Natural killer cell (primary cell): ENCODE measurements around the gene TLCD1. TPM values are rescaled to one million over a fixed set of nuclear protein-coding genes. Genes with fewer than 3 reads are reported as not detected.
A peak's percentile ranks its signal among the peaks of the same experiment; 100 is the strongest.

ENCODE experiments used
- ATAC-seq, 3 donors: fragments of 150-1000 bp in 2 of 3; fragments of 200-7000 bp in 1 of 3; cut with Tn5 transposase; 1 replicate in 1 of 3; 2 replicates in 2 of 3; pipeline ENCODE4 v1.10.0; 2021; ENCODE audit warnings: mild to moderate bottlenecking in 2 of 3, moderate library complexity in 2 of 3
- DNase-seq, 2 donors: peaks; one replicate each; pipeline versions ENCODE4 v3.0.0 to v3.0.0-alpha.2; 2013 to 2021; ENCODE audit warnings: mixed read lengths in 1 of 2
- H3K27ac ChIP-seq: one replicate; pipeline ENCODE4 v1.5.1; 2013; ENCODE audit warnings: mild to moderate bottlenecking, low read length
- H3K27me3 ChIP-seq: one replicate; pipeline ENCODE4 v1.6.1; 2013; ENCODE audit warnings: low read length; ENCODE audit not compliant: control insufficient read depth, insufficient read depth
- H3K36me3 ChIP-seq: one replicate; pipeline ENCODE4 v1.6.1; 2013; ENCODE audit warnings: low read length; ENCODE audit not compliant: control insufficient read depth, insufficient read depth
- H3K4me1 ChIP-seq: one replicate; pipeline ENCODE4 v1.6.1; 2013; ENCODE audit warnings: low read length; ENCODE audit not compliant: control insufficient read depth, insufficient read depth
- H3K4me3 ChIP-seq: one replicate; pipeline ENCODE4 v1.5.1; 2013; ENCODE audit warnings: low read length
- H3K9me3 ChIP-seq: one replicate; pipeline ENCODE4 v1.6.1; 2013; ENCODE audit warnings: low read length; ENCODE audit not compliant: control insufficient read depth, insufficient read depth
- H3K27ac Mint-ChIP-seq, 2 donors: one replicate each; pipeline ENCODE4 v1.8.0; 2022; ENCODE audit warnings: mild to moderate bottlenecking in 2 of 2, mixed read lengths in 2 of 2, moderate library complexity in 1 of 2
- H3K27me3 Mint-ChIP-seq, 2 donors: one replicate each; pipeline ENCODE4 v1.8.0; 2022; ENCODE audit warnings: low read depth in 2 of 2, mixed read lengths in 2 of 2
- H3K36me3 Mint-ChIP-seq: one replicate; pipeline ENCODE4 v1.8.0; 2022; ENCODE audit warnings: mixed read lengths
- H3K4me1 Mint-ChIP-seq, 2 donors: one replicate each; pipeline ENCODE4 v1.8.0; 2022; ENCODE audit warnings: mixed read lengths in 2 of 2
- H3K4me3 Mint-ChIP-seq: one replicate; pipeline ENCODE4 v1.8.0; 2022; ENCODE audit warnings: mild to moderate bottlenecking, moderate library complexity, mixed read lengths
- H3K9me3 Mint-ChIP-seq, 2 donors: one replicate each; pipeline ENCODE4 v1.8.0; 2022; ENCODE audit warnings: mixed read lengths in 2 of 2
- WGBS: methylation state at CpG from one replicate; pipeline ENCODE4 v1.1.7; 2013; ENCODE audit warnings: missing lambda C conversion rate; ENCODE audit not compliant: insufficient coverage; 5-methylcytosine and 5-hydroxymethylcytosine counted together
- intact Hi-C: fragments of 100-400 bp; cut with micrococcal nuclease; formaldehyde crosslinking; loops from one replicate; pipeline ENCODE4 v1.14.2; 2022
- total RNA-seq, 4 donors: library from RNA; stranded (reverse); fragments of 120-200 nt in 1 of 4; gene quantifications; one replicate each; pipeline versions ENCODE4 v1.2.3 to v1.2.4, GENCODE V29; 2013 to 2022
- TF ChIP-seq, protein P1 (sequence below): fragments of 200-600 bp; IDR thresholded peaks from one replicate; pipeline ENCODE4 v1.8.0; 2022; ENCODE audit warnings: antibody characterized with exemption

TLCD1 gene
- total RNA-seq, 3 donors from 2014 or later (not counting 1 experiment from before 2014, with no cell fraction given): 1.0 TPM; not detected in 2

DNA sequence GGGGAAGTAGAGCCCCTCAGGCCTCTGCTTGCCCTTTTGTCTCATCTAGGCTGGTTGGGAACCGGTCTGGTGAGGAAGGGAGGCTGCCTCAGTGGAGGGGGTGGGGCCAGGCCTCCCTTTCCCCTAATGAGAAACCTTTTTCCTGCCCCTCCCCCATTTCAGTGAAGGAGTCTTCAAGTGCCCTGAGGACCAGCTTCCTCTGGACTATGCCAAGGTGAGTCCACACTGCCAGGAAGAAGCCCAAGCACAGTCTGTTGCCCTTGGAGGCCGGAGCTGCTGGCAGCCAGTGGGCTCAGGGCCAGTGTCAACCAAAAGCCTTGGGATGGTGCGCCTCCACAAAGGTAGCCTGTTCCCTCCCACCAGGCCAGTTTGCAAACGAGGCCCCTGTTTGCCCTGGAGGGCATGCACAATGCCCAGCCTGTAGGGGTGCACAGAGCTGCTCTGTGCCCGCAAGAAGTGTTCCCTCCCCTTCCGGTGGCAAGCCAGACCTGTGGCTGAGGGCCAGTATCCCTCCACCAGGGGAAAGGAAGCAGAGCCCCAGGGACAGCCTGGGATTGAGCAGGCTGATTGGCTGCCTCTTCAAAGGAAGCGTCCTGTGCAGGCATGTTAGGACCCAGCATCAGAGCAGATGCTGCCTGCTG is 21.1 kb upstream of the TLCD1 start:
- no peak for ATAC-seq
- Histone ChIP-seq H3K27me3 (no peaks in the 10 kb centered on the region), H3K36me3 (peaks cover 15% of the 10 kb centered on the region), H3K27ac (no peak overlapping the region), H3K9me3 (no peaks in the 10 kb centered on the region), H3K4me3 (no peak overlapping the region), H3K4me1 (peaks cover 50% of the 10 kb centered on the region)
- no peak overlapping the region for H3K4me3 Mint-ChIP-seq
- H3K36me3 Mint-ChIP-seq: no peaks in the 10 kb centered on the region
- H3K4me1 Mint-ChIP-seq: peaks cover 5 to 28% of the 10 kb centered on the region in 2 donors
- TF ChIP-seq, protein P1, sequence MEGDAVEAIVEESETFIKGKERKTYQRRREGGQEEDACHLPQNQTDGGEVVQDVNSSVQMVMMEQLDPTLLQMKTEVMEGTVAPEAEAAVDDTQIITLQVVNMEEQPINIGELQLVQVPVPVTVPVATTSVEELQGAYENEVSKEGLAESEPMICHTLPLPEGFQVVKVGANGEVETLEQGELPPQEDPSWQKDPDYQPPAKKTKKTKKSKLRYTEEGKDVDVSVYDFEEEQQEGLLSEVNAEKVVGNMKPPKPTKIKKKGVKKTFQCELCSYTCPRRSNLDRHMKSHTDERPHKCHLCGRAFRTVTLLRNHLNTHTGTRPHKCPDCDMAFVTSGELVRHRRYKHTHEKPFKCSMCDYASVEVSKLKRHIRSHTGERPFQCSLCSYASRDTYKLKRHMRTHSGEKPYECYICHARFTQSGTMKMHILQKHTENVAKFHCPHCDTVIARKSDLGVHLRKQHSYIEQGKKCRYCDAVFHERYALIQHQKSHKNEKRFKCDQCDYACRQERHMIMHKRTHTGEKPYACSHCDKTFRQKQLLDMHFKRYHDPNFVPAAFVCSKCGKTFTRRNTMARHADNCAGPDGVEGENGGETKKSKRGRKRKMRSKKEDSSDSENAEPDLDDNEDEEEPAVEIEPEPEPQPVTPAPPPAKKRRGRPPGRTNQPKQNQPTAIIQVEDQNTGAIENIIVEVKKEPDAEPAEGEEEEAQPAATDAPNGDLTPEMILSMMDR: no peak
- DNase-seq: no peak
- 83% methylated on average over 7 of the region's 7 CpGs for WGBS
- H3K27ac Mint-ChIP-seq: peak overlapping the region in 1 of 2 donors; percentile 4
- H3K9me3 Mint-ChIP-seq: no peaks in the 10 kb centered on the region
- H3K27me3 Mint-ChIP-seq: no peaks in the 10 kb centered on the region
- intact Hi-C loops: no loop called here

DNA sequence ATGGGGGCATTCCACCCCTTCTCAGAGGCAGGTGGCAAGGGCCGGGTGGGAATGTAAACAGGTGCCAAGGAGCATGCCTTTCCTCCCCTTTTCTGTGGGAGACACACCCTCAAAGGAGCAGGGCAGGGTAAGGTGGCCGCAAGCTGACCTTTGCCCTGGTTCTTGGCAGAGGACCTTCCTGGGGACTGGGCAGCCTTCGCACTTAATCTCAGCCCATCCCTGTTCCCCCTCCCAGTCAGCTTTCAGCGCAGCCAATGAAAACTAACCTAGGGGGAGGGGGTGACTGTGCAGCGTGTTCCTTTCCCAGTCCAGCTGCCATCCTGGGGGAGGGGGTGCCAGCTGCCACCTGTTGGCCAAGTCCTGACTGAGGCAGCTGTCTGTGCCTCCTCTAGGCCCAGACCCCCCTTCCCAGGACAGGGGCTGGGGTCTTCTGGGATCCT is 20.6 kb upstream of the TLCD1 start:
- H3K27ac Mint-ChIP-seq: peak overlapping the region in 1 of 2 donors; percentile 83
- ATAC-seq: no peak

DNA sequence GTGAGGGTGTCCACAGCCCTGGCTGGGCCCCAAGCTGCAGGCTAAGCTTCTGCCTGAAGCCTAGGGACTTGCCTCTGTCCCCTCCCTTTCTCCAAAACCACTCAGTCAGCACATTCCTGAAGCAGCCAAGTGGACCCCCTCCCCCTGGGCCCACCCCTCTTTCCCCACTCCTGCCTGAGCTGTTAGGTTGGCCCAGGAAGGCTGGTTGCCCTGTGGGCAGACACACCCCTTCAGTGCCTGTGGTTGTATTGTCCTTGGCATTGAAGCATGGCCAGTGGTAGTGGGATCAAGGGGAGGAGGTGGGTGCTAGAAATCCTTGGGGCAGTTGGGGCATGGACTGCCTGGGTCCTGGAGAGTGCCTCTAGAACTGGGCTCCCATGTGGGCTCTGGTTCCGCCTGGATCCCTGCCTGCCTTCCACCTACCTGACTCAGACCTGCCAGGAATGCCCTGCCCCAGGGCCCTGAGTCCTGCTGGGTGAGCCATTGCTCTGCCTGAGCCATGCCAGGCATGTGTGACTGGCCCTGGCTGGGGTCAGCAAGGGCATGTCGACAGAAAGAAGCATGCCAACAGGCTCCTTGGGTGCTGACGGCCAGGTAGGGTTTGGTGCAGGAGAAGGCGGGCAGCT is 19.9 kb upstream of the TLCD1 start:
- Mint-ChIP-seq H3K27ac (peak overlapping the region in 1 of 2 donors; percentile 83), H3K4me3 (peak overlapping the region; percentile 21), H3K27me3 (no peaks in the 10 kb centered on the region), H3K36me3 (no peaks in the 10 kb centered on the region), H3K9me3 (no peaks in the 10 kb centered on the region), H3K4me1 (peaks cover 5 to 28% of the 10 kb centered on the region in 2 donors)
- ATAC-seq: no peak
- DNase-seq: no peak
- H3K9me3 ChIP-seq: no peaks in the 10 kb centered on the region
- intact Hi-C loops: no loop called here
- H3K4me3 ChIP-seq: no peak overlapping the region
- H3K27ac ChIP-seq: peak overlapping the region; percentile 15
- TF ChIP-seq, protein P1: no peak
- H3K36me3 ChIP-seq: peaks cover 15% of the 10 kb centered on the region
- peaks cover 63% of the 10 kb centered on the region for H3K4me1 ChIP-seq
- no peaks in the 10 kb centered on the region for H3K27me3 ChIP-seq
- 89% methylated on average over 4 of the region's 4 CpGs for WGBS

More for the DNA sequence above, 20.6 kb upstream of the TLCD1 start:
- TF ChIP-seq, protein P1: no peak
- H3K27me3 ChIP-seq: no peaks in the 10 kb centered on the region
- intact Hi-C loops: no loop called here
- peaks cover 56% of the 10 kb centered on the region for H3K4me1 ChIP-seq
- 87% methylated on average over 5 of the region's 5 CpGs for WGBS
- H3K27me3 Mint-ChIP-seq: no peaks in the 10 kb centered on the region
- no peak overlapping the region for H3K4me3 ChIP-seq
- H3K9me3 Mint-ChIP-seq: no peaks in the 10 kb centered on the region
- peaks cover 15% of the 10 kb centered on the region for H3K36me3 ChIP-seq
- no peak overlapping the region for H3K27ac ChIP-seq
- peaks cover 5 to 28% of the 10 kb centered on the region in 2 donors for H3K4me1 Mint-ChIP-seq
- H3K36me3 Mint-ChIP-seq: no peaks in the 10 kb centered on the region
- no peak overlapping the region for H3K4me3 Mint-ChIP-seq
- no peaks in the 10 kb centered on the region for H3K9me3 ChIP-seq
- no peak for DNase-seq
